Suprapubic skin (tissue), 4 donors: ENCODE results near the gene TMEM208.

Experiments
- CTCF ChIP-seq, 2 donors: fragments of 200-600 bp in 1 of 2; fragments of 450-650 bp in 1 of 2; sonication (generic) in 1 of 2; IDR thresholded peaks; one replicate each; pipeline ENCODE4 v1.5.1; 2016 to 2019; ENCODE audit warnings: antibody characterized with exemption in 2 of 2, mild to moderate bottlenecking in 1 of 2, moderate library complexity in 1 of 2
- EP300 ChIP-seq: sonication (generic); formaldehyde crosslinking; IDR thresholded peaks from one replicate; pipeline ENCODE4 v1.6.1; 2017; ENCODE audit warnings: antibody characterized with exemption
- POLR2A ChIP-seq, 2 donors: fragments of 450-650 bp; IDR thresholded peaks; one replicate each; pipeline ENCODE4 v1.6.1; 2017; ENCODE audit warnings: antibody characterized with exemption in 2 of 2, mild to moderate bottlenecking in 2 of 2, moderate library complexity in 2 of 2
- POLR2AphosphoS5 ChIP-seq, 3 donors: sonication (generic); formaldehyde crosslinking; IDR thresholded peaks; one replicate each; pipeline ENCODE4 v1.6.1; 2017; ENCODE audit warnings: antibody characterized with exemption in 3 of 3

GRCh38 chr16:67215706-67216105 lies 11.2 kb upstream of the TMEM208 start:
- no peak for TF ChIP-seq CTCF (IDR thresholded peaks at IDR 0.05)
- no peak for TF ChIP-seq POLR2A (IDR thresholded peaks at IDR 0.05)
- TF ChIP-seq POLR2AphosphoS5 (IDR thresholded peaks at IDR 0.05): no peak
- TF ChIP-seq EP300: no peak
